ENCODE measurements around the gene WDR64. TPM values are rescaled to one million over a fixed set of nuclear protein-coding genes. Genes with fewer than 3 reads are reported as not detected.

Gene WDR64
- total and polyA plus RNA-seq, 2 of the 4 experiments (the other 2 are of a cell fraction): not detected

DNA sequence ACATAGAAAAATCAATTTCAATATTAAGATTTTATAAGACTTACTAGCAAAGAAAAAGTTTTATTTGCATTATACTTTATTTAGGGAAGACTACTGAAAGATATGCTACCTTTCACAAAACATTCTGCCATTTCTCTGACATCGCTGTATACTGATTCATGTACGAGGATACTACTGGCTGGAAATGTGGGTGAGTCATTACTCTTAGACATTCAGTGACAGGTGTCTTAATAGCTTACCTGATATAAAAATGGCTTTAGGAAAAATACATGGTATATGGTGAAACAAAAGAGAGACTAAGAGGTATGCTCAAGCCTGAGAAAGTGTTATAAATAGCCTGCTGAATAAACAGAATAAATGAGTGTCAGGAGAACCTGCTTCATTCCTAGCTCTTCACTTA lies 122.9 kb downstream of the WDR64 start:
- no peak overlapping the region for H2BK15ac ChIP-seq (ENCODE audit: low read depth, low read length)
- H3K4me1 ChIP-seq (ENCODE audit: control insufficient read depth, insufficient read depth, low read length): no peaks in the 10 kb centered on the region
- no peak overlapping the region for H3K14ac ChIP-seq (replicated peaks; ENCODE audit: low read depth, low read length)
- H4K91ac ChIP-seq (ENCODE audit: insufficient read depth, low read depth, low read length): no peak overlapping the region
- ChIA-PET CTCF (no interaction called here), POLR2A (ENCODE audit: unreplicated experiment) (no interaction called here)
- H4K20me1 ChIP-seq (ENCODE audit: insufficient read depth, low read length): no peaks in the 10 kb centered on the region
- H3K56ac ChIP-seq (ENCODE audit: extremely low read depth, insufficient read depth, low read length): no peak overlapping the region
- H3K18ac ChIP-seq (ENCODE audit: low read depth, low read length): no peak overlapping the region
- H3K9me3 ChIP-seq (ENCODE audit: control insufficient read depth, insufficient read depth, low read length): no peaks in the 10 kb centered on the region
- H3K9me1 ChIP-seq (ENCODE audit: insufficient read depth, low read length): no peaks in the 10 kb centered on the region
- TF ChIP-seq RCOR1 (IDR thresholded peaks at IDR 0.05; ENCODE audit: insufficient replicate concordance, low read length) (no peak), MAZ (IDR thresholded peaks at IDR 0.05; ENCODE audit: borderline replicate concordance, low read depth, low read length) (no peak), POLR2A (IDR thresholded peaks at IDR 0.05; ENCODE audit: low read depth, low read length) (no peak), RAD21 (IDR thresholded peaks at IDR 0.05; ENCODE audit: low read length) (no peak), NFE2L2 (IDR thresholded peaks at IDR 0.05; ENCODE audit: low read depth, low read length) (no peak)
- H2BK120ac ChIP-seq (ENCODE audit: low read depth, low read length): no peak overlapping the region
- H2BK20ac ChIP-seq (ENCODE audit: low read depth, low read length): no peak overlapping the region
- no peak for DNase-seq
- no peak overlapping the region for H3K9ac ChIP-seq (ENCODE audit: low read depth, low read length)
- no peak overlapping the region for H3K4me2 ChIP-seq (ENCODE audit: low read depth, low read length)
- WGBS, 2 experiments (ENCODE audit: extremely low coverage in 2 of 2, insufficient read length in 1 of 2): no CpG with 5 or more reads among the region's 2 CpGs
- H3K4me3 ChIP-seq (ENCODE audit: insufficient read depth, low read depth, low read length): no peak overlapping the region
- no peaks in the 10 kb centered on the region; the same call in 1 of the 2 replicates for H3K27me3 ChIP-seq (ENCODE audit: control insufficient read depth, insufficient read depth, low read length)
- BruUV-seq (replicated peaks): no TSS peak
- in situ Hi-C loops (cut with MboI; ENCODE audit: low sequenced_read_pairs): no loop called here
- dilution Hi-C loops (cut with HindIII; ENCODE audit: low sequenced_read_pairs, unreplicated experiment): no loop called here
- H3K23ac ChIP-seq (ENCODE audit: low read depth, low read length): no peak overlapping the region
- no peak overlapping the region for H4K8ac ChIP-seq (ENCODE audit: low read depth in 2 of 2, low read length in 2 of 2)
- H3K36me3 ChIP-seq (ENCODE audit: control insufficient read depth, insufficient read depth, low read length): no peaks in the 10 kb centered on the region
- no peak overlapping the region for H3K4ac ChIP-seq (ENCODE audit: low read depth, low read length)
- no peak overlapping the region for H4K5ac ChIP-seq (ENCODE audit: low read depth, low read length)
- H2AK9ac ChIP-seq (replicated peaks; ENCODE audit: low read depth, low read length, poor library complexity): no peak overlapping the region
- no peak overlapping the region for H2AK5ac ChIP-seq (ENCODE audit: low read depth, low read length)
- ATAC-seq (ENCODE audit: low read depth): no peak
- no peak overlapping the region for H2BK5ac ChIP-seq (ENCODE audit: low read depth, low read length, poor library complexity, severe bottlenecking)
- H3K27ac ChIP-seq (ENCODE audit: insufficient read depth, low read length): no peak overlapping the region
- intact Hi-C loops (cut with micrococcal nuclease): no loop called here
- no peak overlapping the region for H2AFZ ChIP-seq (replicated peaks; ENCODE audit: low read length, poor library complexity)
- H3K79me1 ChIP-seq (ENCODE audit: low read depth in 1 of 2, low read length in 2 of 2): no peaks in the 10 kb centered on the region
